Panc1 (cell line): ENCODE data around the gene WNT3A.

Experiments
- CTCF ChIP-seq: fragments of 450-650 bp; IDR thresholded peaks from 2 replicates; pipeline ENCODE4 v1.5.1; 2017; ENCODE audit warnings: mild to moderate bottlenecking
- POLR2AphosphoS5 ChIP-seq: IDR thresholded peaks from 2 replicates; pipeline ENCODE4 v1.6.1; 2012; ENCODE audit warnings: mild to moderate bottlenecking, low read depth, low read length, moderate library complexity

DNA sequence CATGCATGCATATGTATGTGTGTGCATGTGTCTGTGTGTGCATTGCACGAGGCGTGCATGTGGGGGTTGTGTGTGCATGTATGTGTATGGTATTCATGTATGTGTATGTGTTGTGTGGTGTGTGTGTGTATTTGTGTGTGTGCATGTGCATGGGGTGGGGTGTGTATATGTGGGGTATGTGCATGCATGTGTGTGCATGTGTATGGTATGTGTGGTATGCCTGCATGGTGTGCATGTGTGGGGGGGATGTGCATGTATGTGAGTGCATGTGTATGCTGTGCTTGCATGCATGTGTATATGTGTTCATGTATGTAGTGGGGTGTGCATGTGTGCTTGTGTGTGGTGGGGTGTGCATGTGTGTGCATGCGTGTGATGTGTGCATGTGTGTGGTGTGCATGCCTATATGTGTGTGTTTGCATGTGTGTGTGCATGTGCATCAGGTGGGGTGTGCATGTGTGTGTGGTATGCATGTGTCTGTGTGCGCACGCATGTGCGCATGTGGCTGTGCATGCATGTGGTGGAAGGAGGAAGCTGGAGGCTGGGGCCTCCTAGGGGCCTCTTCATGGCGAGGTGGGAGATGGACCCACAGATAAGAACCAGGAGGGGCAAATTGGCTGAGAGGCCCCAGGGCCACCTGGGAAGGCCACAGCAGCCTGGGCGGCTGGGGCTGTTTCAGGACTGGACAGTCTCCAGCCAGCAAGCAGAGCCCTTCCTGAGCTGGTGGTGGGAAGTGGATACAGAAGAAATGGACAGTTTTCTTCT, 39.8 kb downstream of the WNT3A start:
- TF ChIP-seq CTCF (no peak), POLR2AphosphoS5 (no peak)
